GM19328 (cell line): ENCODE data around the gene CRIP2.

Experiments
- ATAC-seq: cut with Tn5 transposase; IDR thresholded peaks from one replicate; pipeline ENCODE4 v1.9.1; 2021; ENCODE audit warnings: mild to moderate bottlenecking, moderate library complexity; ENCODE audit not compliant: unreplicated experiment

Gene CRIP2

GRCh38 chr14:105476097-105476830 is 1.6 kb downstream of the CRIP2 start:
- ATAC-seq: no peak

GRCh38 chr14:105476831-105477659 is 2.4 kb downstream of the CRIP2 start:
- ATAC-seq: no peak

- ATAC-seq: no peak
Measured at GRCh38 chr14:105477660-105478397, 3.2 kb downstream of the CRIP2 start.

- ATAC-seq: no peak
Measured at GRCh38 chr14:105478398-105479251, 4.0 kb downstream of the CRIP2 start.

- no peak for ATAC-seq
Measured at GRCh38 chr14:105479431-105480158, 5.0 kb downstream of the CRIP2 start.

GRCh38 chr14:105480199-105480746 is 5.7 kb downstream of the CRIP2 start:
- no peak for ATAC-seq

GRCh38 chr14:105480807-105481801 is 6.5 kb downstream of the CRIP2 start:
- no peak for ATAC-seq

- no peak for ATAC-seq
Measured at GRCh38 chr14:105481886-105482457, 7.4 kb downstream of the CRIP2 start.

GRCh38 chr14:105482486-105483110 is 8.0 kb downstream of the CRIP2 start:
- ATAC-seq: no peak

GRCh38 chr14:105483300-105484068 is 8.9 kb downstream of the CRIP2 start:
- ATAC-seq: no peak

GRCh38 chr14:105484069-105484996 is 9.7 kb downstream of the CRIP2 start:
- ATAC-seq: no peak

GRCh38 chr14:105484997-105485393 is 10.4 kb downstream of the CRIP2 start:
- ATAC-seq: no peak

GRCh38 chr14:105485739-105486162 is 11.1 kb downstream of the CRIP2 start:
- no peak for ATAC-seq

- ATAC-seq: no peak
Measured at GRCh38 chr14:105486163-105486973, 11.7 kb downstream of the CRIP2 start, which contains the start of gene CRIP1. CRIP1 (plus strand) TSS chr14:105486886; CDS start chr14:105487260, 374 bp downstream.

- ATAC-seq: no peak
Measured at GRCh38 chr14:105486974-105487448, 12.4 kb downstream of the CRIP2 start.
